Fibroblast of villous mesenchyme (primary cell): ENCODE measurements around the gene SOWAHA. TPM values are rescaled to one million over a fixed set of nuclear protein-coding genes. Genes with fewer than 3 reads are reported as not detected.

Source experiments
- DNase-seq: peaks from one replicate; pipeline ENCODE4 v3.0.0-alpha.2; 2010; ENCODE audit warnings: low read depth
- H3K4me3 ChIP-seq: 2 replicates; pipeline ENCODE4 v1.5.1; 2011; ENCODE audit warnings: low read depth, mild to moderate bottlenecking, low read length
- CTCF ChIP-seq: IDR thresholded peaks from 2 replicates; pipeline ENCODE4 v1.5.1; 2012; ENCODE audit warnings: low read depth, mild to moderate bottlenecking, low read length; ENCODE audit not compliant: insufficient read depth
- total RNA-seq: library from RNA; depleted of rRNA; stranded (reverse); fragments of >200 nt; gene quantifications from 2 replicates; pipeline ENCODE4 v1.2.3, GENCODE V29; 2012

Gene SOWAHA
- total RNA-seq, 1 donor, result under 0.01 TPM

- H3K4me3 ChIP-seq, result no peak overlapping the region
- no peak for DNase-seq
- TF ChIP-seq CTCF, result no peak
Measured at GRCh38 chr5:132824426-132824825, 11.3 kb downstream of the SOWAHA start.

GRCh38 chr5:132825033-132825833 is 12.1 kb downstream of the SOWAHA start:
- DNase-seq, result no peak
- H3K4me3 ChIP-seq, result no peak overlapping the region
- no peak for TF ChIP-seq CTCF

- no peak for DNase-seq
- TF ChIP-seq CTCF, result no peak
- no peak overlapping the region for H3K4me3 ChIP-seq
Measured at GRCh38 chr5:132825834-132826391, 12.8 kb downstream of the SOWAHA start.

GRCh38 chr5:132826424-132827082 is 13.5 kb downstream of the SOWAHA start:
- TF ChIP-seq CTCF, result no peak
- no peak for DNase-seq
- no peak overlapping the region for H3K4me3 ChIP-seq

- DNase-seq, result no peak
- no peak for TF ChIP-seq CTCF
- H3K4me3 ChIP-seq, result no peak overlapping the region
Measured at GRCh38 chr5:132827943-132828673, 15.0 kb downstream of the SOWAHA start.

- TF ChIP-seq CTCF, result no peak
- no peak for DNase-seq
- peak overlapping the region; percentile 64 for H3K4me3 ChIP-seq
Measured at GRCh38 chr5:132828846-132829494, 15.9 kb downstream of the SOWAHA start.
